OCI-LY1 (cell line): Measurements from ENCODE around the gene TMEM179.

Experiments used
- H2AFZ ChIP-seq: fragments of 200-600 bp; sonication (generic), shearing (Covaris generic); 2 replicates; pipeline ENCODE4 v1.6.0; 2014; ENCODE audit warnings: antibody characterized with exemption, mild to moderate bottlenecking, low read length
- H3F3A ChIP-seq: fragments of 200-600 bp; sonication (generic), shearing (Covaris generic); 2 replicates; pipeline ENCODE4 v1.6.0; 2014; ENCODE audit warnings: mild to moderate bottlenecking, antibody characterized with exemption, low read length, moderate library complexity; ENCODE audit not compliant: insufficient read depth
- H3K27ac ChIP-seq: fragments of 200-600 bp; sonication (generic); 2 replicates; pipeline ENCODE4 v1.5.1; 2014; ENCODE audit warnings: low read length, mixed run types, mild to moderate bottlenecking, low read depth; ENCODE audit not compliant: poor library complexity, severe bottlenecking
- H3K27me3 ChIP-seq: fragments of 200-600 bp; sonication (generic); 2 replicates; pipeline ENCODE4 v1.6.0; 2014; ENCODE audit warnings: antibody characterized with exemption, mild to moderate bottlenecking, low read length, moderate library complexity; ENCODE audit not compliant: insufficient read depth
- H3K36me3 ChIP-seq: fragments of 200-600 bp; sonication (generic); 2 replicates; pipeline ENCODE4 v1.6.1; 2014; ENCODE audit warnings: mild to moderate bottlenecking, antibody characterized with exemption, low read length, moderate library complexity, mixed read lengths; ENCODE audit not compliant: insufficient read depth
- H3K4me1 ChIP-seq: fragments of 200-600 bp; sonication (generic); 2 replicates; pipeline ENCODE4 v1.5.1; 2014; ENCODE audit warnings: mild to moderate bottlenecking, low read length, moderate library complexity; ENCODE audit not compliant: insufficient read depth, severe bottlenecking
- H3K4me2 ChIP-seq: fragments of 200-600 bp; sonication (generic), shearing (Covaris generic); 2 replicates; pipeline ENCODE4 v1.6.1; 2014; ENCODE audit warnings: low read length
- H3K4me3 ChIP-seq: fragments of 200-600 bp; sonication (generic); 2 replicates; pipeline ENCODE4 v1.5.1; 2014; ENCODE audit warnings: low read length, low read depth, mild to moderate bottlenecking, mixed read lengths; ENCODE audit not compliant: poor library complexity, severe bottlenecking
- H3K79me2 ChIP-seq: fragments of 200-600 bp; shearing (Covaris generic); 2 replicates; pipeline ENCODE4 v1.6.1; 2016; ENCODE audit warnings: mixed run types, low read length, mixed read lengths; ENCODE audit not compliant: insufficient read depth
- H3K9ac ChIP-seq: fragments of 200-600 bp; sonication (generic), shearing (Covaris generic); 2 replicates; pipeline ENCODE4 v1.6.1; 2014; ENCODE audit warnings: mild to moderate bottlenecking, low read length, mixed read lengths
- H3K9me2 ChIP-seq: fragments of 200-600 bp; sonication (generic), shearing (Covaris generic); 2 replicates; pipeline ENCODE4 v1.6.1; 2014; ENCODE audit warnings: low read depth, mild to moderate bottlenecking, low read length, mixed read lengths
- H3K9me3 ChIP-seq: fragments of 200-600 bp; shearing (Covaris generic); 2 replicates; pipeline ENCODE4 v1.6.1; 2014; ENCODE audit warnings: low read length, mixed read lengths
- H4K20me1 ChIP-seq: fragments of 200-600 bp; sonication (generic), shearing (Covaris generic); 2 replicates; pipeline ENCODE4 v1.6.0; 2016; ENCODE audit warnings: mild to moderate bottlenecking, low read length; ENCODE audit not compliant: insufficient read depth
- CTCF ChIP-seq: fragments of 200-600 bp; sonication (generic), shearing (Covaris generic); IDR thresholded peaks from 2 replicates; pipeline ENCODE4 v1.5.1; 2017; ENCODE audit warnings: mild to moderate bottlenecking, antibody characterized with exemption, low read length, moderate library complexity, mixed read lengths
- EZH2 ChIP-seq: fragments of 200-600 bp; sonication (generic), shearing (Covaris generic); IDR thresholded peaks from 2 replicates; pipeline ENCODE4 v1.8.0; 2017; ENCODE audit warnings: borderline replicate concordance, mixed run types, mild to moderate bottlenecking, antibody characterized with exemption, low read length, moderate library complexity, mixed read lengths

The TMEM179 gene

GRCh38 chr14:104576970-104577332 lies 27.6 kb downstream of the TMEM179 start:
- Histone ChIP-seq H3K27ac (no peak overlapping the region), H4K20me1 (no peaks in the 10 kb centered on the region), H3K4me3 (no peak overlapping the region), H3F3A (no peaks in the 10 kb centered on the region), H2AFZ (no peak overlapping the region), H3K4me1 (no peaks in the 10 kb centered on the region), H3K9ac (no peak overlapping the region), H3K79me2 (no peaks in the 10 kb centered on the region), H3K9me2 (no peaks in the 10 kb centered on the region), H3K27me3 (0 out of 2 replicates have a peak, but pooled peaks cover 11% of the 10 kb centered on the region), H3K9me3 (no peaks in the 10 kb centered on the region), H3K4me2 (no peak overlapping the region), H3K36me3 (no peaks in the 10 kb centered on the region)
- TF ChIP-seq EZH2 (no peak), CTCF (no peak)

GRCh38 chr14:104576232-104576969 lies 28.2 kb downstream of the TMEM179 start:
- H3K27ac ChIP-seq, result no peak overlapping the region
- no peaks in the 10 kb centered on the region for H3K9me3 ChIP-seq
- H3K9ac ChIP-seq, result no peak overlapping the region
- no peaks in the 10 kb centered on the region for H3F3A ChIP-seq
- no peaks in the 10 kb centered on the region for H3K36me3 ChIP-seq
- TF ChIP-seq CTCF (no peak), EZH2 (no peak)
- no peaks in the 10 kb centered on the region for H3K79me2 ChIP-seq
- H4K20me1 ChIP-seq, result no peaks in the 10 kb centered on the region
- H3K4me1 ChIP-seq, result no peaks in the 10 kb centered on the region
- 0 out of 2 replicates have a peak, but pooled peaks cover 11% of the 10 kb centered on the region for H3K27me3 ChIP-seq
- no peaks in the 10 kb centered on the region for H3K9me2 ChIP-seq
- H2AFZ ChIP-seq, result no peak overlapping the region
- no peak overlapping the region for H3K4me3 ChIP-seq
- no peak overlapping the region for H3K4me2 ChIP-seq

- H4K20me1 ChIP-seq, result no peaks in the 10 kb centered on the region
- no peaks in the 10 kb centered on the region for H3K36me3 ChIP-seq
- H3K27me3 ChIP-seq, result peaks cover 12% of the 10 kb centered on the region; the same call in 1 of the 2 replicates
- no peak for TF ChIP-seq CTCF
- TF ChIP-seq EZH2, result no peak
- no peaks in the 10 kb centered on the region for H3K79me2 ChIP-seq
- no peak overlapping the region for H3K4me2 ChIP-seq
- no peak overlapping the region for H3K27ac ChIP-seq
- H3K9ac ChIP-seq, result no peak overlapping the region
- no peaks in the 10 kb centered on the region for H3K9me2 ChIP-seq
- H3K4me1 ChIP-seq, result no peaks in the 10 kb centered on the region
- no peaks in the 10 kb centered on the region for H3F3A ChIP-seq
- H2AFZ ChIP-seq, result no peak overlapping the region
- no peaks in the 10 kb centered on the region for H3K9me3 ChIP-seq
- no peak overlapping the region for H3K4me3 ChIP-seq
Measured at GRCh38 chr14:104574978-104575583, 29.5 kb downstream of the TMEM179 start.
